ENCODE measurements around the gene USP17L19.
"Not testable (repeated sequence)": the region's sequence is repeated elsewhere in the genome, so short reads cannot be mapped to it uniquely, and the experiment has no call there.

GRCh38 chr4:9238461-9238860, 14.7 kb upstream of the USP17L19 start:
- TF ChIP-seq, protein P1, sequence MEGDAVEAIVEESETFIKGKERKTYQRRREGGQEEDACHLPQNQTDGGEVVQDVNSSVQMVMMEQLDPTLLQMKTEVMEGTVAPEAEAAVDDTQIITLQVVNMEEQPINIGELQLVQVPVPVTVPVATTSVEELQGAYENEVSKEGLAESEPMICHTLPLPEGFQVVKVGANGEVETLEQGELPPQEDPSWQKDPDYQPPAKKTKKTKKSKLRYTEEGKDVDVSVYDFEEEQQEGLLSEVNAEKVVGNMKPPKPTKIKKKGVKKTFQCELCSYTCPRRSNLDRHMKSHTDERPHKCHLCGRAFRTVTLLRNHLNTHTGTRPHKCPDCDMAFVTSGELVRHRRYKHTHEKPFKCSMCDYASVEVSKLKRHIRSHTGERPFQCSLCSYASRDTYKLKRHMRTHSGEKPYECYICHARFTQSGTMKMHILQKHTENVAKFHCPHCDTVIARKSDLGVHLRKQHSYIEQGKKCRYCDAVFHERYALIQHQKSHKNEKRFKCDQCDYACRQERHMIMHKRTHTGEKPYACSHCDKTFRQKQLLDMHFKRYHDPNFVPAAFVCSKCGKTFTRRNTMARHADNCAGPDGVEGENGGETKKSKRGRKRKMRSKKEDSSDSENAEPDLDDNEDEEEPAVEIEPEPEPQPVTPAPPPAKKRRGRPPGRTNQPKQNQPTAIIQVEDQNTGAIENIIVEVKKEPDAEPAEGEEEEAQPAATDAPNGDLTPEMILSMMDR (IDR thresholded peaks at IDR 0.05; ENCODE audit: borderline replicate concordance, extremely low read depth, low read length, poor library complexity, severe bottlenecking), result not testable (repeated sequence)
- not testable (repeated sequence) for TF ChIP-seq EZH2 (IDR thresholded peaks at IDR 0.05; ENCODE audit: borderline replicate concordance, low read depth, low read length, severe bottlenecking)

Measured in DND-41 (cell line).